HG02973 (cell line): ENCODE results near the gene TNK1.
"Not testable (repeated sequence)": the region's sequence is repeated elsewhere in the genome, so short reads cannot be mapped to it uniquely, and the experiment has no call there.

Source experiments
- ATAC-seq: cut with Tn5 transposase; IDR thresholded peaks from one replicate; pipeline ENCODE4 v1.9.1; 2021; ENCODE audit warnings: moderate library complexity; ENCODE audit not compliant: unreplicated experiment

The TNK1 gene

GRCh38 chr17:7380855-7381683, at the start of gene TNK1:
Gene TNK1, plus strand, starts transcription at chr17:7381089. Its CDS starts 1,838 bp downstream, at chr17:7382927.
- no peak for ATAC-seq

GRCh38 chr17:7332111-7332510, 48.8 kb upstream of the TNK1 start:
- ATAC-seq = no peak

GRCh38 chr17:7332600-7333069, 48.3 kb upstream of the TNK1 start:
- ATAC-seq = not testable (repeated sequence)

GRCh38 chr17:7334938-7335538, 45.9 kb upstream of the TNK1 start:
- no peak for ATAC-seq

GRCh38 chr17:7335765-7336164, 45.1 kb upstream of the TNK1 start:
- not testable (repeated sequence) for ATAC-seq

GRCh38 chr17:7336240-7337175, 44.4 kb upstream of the TNK1 start, which contains the start of gene ACAP1:
Gene ACAP1, plus strand, starts transcription at chr17:7336529. Its CDS starts 206 bp downstream, at chr17:7336735.
- ATAC-seq = peak; percentile 62

GRCh38 chr17:7337600-7337999, 43.3 kb upstream of the TNK1 start:
- not testable (repeated sequence) for ATAC-seq

- ATAC-seq = no peak
Observed at GRCh38 chr17:7340179-7340578, 40.7 kb upstream of the TNK1 start.

- no peak for ATAC-seq
Observed at GRCh38 chr17:7341842-7342241, 39.0 kb upstream of the TNK1 start.

- ATAC-seq = no peak
Observed at GRCh38 chr17:7343250-7343649, 37.6 kb upstream of the TNK1 start.

- no peak for ATAC-seq
Observed at GRCh38 chr17:7346761-7347614, 33.9 kb upstream of the TNK1 start.

- no peak for ATAC-seq
Observed at GRCh38 chr17:7347630-7348477, 33.0 kb upstream of the TNK1 start.

GRCh38 chr17:7348478-7349242, 32.2 kb upstream of the TNK1 start:
- no peak for ATAC-seq

GRCh38 chr17:7351665-7352502, 29.0 kb upstream of the TNK1 start, which contains the start of gene KCTD11:
Gene KCTD11, plus strand, starts transcription at chr17:7352162.
- ATAC-seq = peak; percentile 44

- ATAC-seq = no peak
Observed at GRCh38 chr17:7352503-7352889, 28.4 kb upstream of the TNK1 start.

GRCh38 chr17:7352910-7353635, 27.8 kb upstream of the TNK1 start:
- ATAC-seq = no peak
